ENCODE data around the gene BCL7A. TPM values are rescaled to one million over a fixed set of nuclear protein-coding genes. Genes with fewer than 3 reads are reported as not detected.

The BCL7A gene
- total RNA-seq, 6 experiments from 2014 or later: 2.6 to 3.8 (median 3.4) TPM

- no peak for DNase-seq
- no peak overlapping the region for H3K27ac Mint-ChIP-seq
- TF ChIP-seq, protein P1, sequence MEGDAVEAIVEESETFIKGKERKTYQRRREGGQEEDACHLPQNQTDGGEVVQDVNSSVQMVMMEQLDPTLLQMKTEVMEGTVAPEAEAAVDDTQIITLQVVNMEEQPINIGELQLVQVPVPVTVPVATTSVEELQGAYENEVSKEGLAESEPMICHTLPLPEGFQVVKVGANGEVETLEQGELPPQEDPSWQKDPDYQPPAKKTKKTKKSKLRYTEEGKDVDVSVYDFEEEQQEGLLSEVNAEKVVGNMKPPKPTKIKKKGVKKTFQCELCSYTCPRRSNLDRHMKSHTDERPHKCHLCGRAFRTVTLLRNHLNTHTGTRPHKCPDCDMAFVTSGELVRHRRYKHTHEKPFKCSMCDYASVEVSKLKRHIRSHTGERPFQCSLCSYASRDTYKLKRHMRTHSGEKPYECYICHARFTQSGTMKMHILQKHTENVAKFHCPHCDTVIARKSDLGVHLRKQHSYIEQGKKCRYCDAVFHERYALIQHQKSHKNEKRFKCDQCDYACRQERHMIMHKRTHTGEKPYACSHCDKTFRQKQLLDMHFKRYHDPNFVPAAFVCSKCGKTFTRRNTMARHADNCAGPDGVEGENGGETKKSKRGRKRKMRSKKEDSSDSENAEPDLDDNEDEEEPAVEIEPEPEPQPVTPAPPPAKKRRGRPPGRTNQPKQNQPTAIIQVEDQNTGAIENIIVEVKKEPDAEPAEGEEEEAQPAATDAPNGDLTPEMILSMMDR (IDR thresholded peaks at IDR 0.05): no peak
- peaks cover 20% of the 10 kb centered on the region for H3K9me3 Mint-ChIP-seq
- H3K36me3 Mint-ChIP-seq (ENCODE audit: low read depth): peaks cover 11% of the 10 kb centered on the region
- peaks cover 14% of the 10 kb centered on the region for H3K4me1 Mint-ChIP-seq (ENCODE audit: low read depth)
- peak overlapping the region; percentile 86 for H3K4me3 Mint-ChIP-seq
- peaks cover 5% of the 10 kb centered on the region for H3K27me3 Mint-ChIP-seq (ENCODE audit: insufficient read depth)
These were observed 890 bp upstream of the BCL7A start for GRCh38 chr12:122020795-122021192.

GRCh38 chr12:122021193-122021821 is 377 bp upstream of the BCL7A start:
- Mint-ChIP-seq H3K36me3 (ENCODE audit: low read depth) (peaks cover 11% of the 10 kb centered on the region), H3K27ac (peak overlapping the region; percentile 70), H3K4me3 (peak overlapping the region; percentile 89), H3K27me3 (ENCODE audit: insufficient read depth) (peaks cover 5% of the 10 kb centered on the region), H3K9me3 (peaks cover 20% of the 10 kb centered on the region), H3K4me1 (ENCODE audit: low read depth) (peaks cover 14% of the 10 kb centered on the region)
- TF ChIP-seq, protein P1 (IDR thresholded peaks at IDR 0.05): no peak
- DNase-seq: no peak

DNA sequence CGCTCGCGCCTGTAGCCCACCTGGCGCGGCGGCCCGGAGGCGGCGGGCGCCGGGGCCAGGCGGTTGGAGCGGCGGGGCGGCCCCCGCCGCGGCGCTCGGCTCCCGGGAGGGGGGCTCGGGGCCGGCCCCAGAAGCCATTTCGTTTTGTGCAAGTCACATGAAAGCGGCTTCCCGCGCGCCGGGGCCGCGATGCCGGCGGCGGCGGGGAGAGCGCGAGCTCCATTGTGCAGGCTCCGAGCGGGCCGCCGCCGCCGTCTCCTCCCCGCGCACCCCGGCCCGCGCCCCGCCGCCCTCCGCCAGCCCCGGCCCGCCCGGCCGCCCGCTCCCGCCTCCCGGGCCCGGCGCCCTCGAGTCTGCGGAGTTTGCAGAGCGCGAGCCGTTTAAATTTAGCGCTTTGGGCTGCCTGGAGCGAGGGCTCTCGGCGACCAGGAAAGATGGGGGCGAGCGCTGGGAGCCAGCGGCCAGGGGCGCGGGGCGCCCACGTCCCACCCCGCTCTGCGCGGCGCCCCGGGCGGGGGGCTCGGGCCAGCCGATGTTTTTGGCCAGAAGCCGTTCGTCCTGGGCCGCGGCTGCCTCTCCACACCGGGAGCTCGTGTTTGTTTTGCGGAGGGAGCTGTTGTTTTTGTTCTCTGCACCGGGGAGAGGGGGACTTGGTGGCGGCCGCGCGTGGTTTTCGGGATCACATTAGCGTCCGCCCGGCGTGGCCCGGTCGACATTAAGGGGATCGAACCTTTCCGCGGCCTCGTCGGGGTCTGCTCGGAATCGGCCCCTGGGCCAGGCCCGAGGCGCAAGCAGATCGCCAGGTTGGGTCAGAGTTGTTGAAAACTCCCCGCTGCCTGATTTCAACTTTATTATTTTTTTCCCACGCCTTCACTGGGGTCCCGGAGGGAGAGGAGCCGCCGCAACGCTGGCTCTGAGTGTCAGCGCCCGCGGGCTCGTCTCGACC is 982 bp downstream of the BCL7A start:
- peaks cover 16% of the 10 kb centered on the region for H3K9me3 Mint-ChIP-seq
- DNase-seq: no peak
- peaks cover 11% of the 10 kb centered on the region for H3K36me3 Mint-ChIP-seq (ENCODE audit: low read depth)
- peak overlapping the region; percentile 91 for H3K27ac Mint-ChIP-seq
- peaks cover 5% of the 10 kb centered on the region for H3K27me3 Mint-ChIP-seq (ENCODE audit: insufficient read depth)
- TF ChIP-seq, protein P1 (IDR thresholded peaks at IDR 0.05): no peak
- H3K4me3 Mint-ChIP-seq: peak overlapping the region; percentile 91
- peaks cover 14% of the 10 kb centered on the region for H3K4me1 Mint-ChIP-seq (ENCODE audit: low read depth)

- H3K27me3 Mint-ChIP-seq (ENCODE audit: insufficient read depth): peaks cover 5% of the 10 kb centered on the region
- H3K36me3 Mint-ChIP-seq (ENCODE audit: low read depth): peaks cover 7% of the 10 kb centered on the region
- DNase-seq: peak; percentile 49
- TF ChIP-seq, protein P1 (IDR thresholded peaks at IDR 0.05): no peak
- H3K4me1 Mint-ChIP-seq (ENCODE audit: low read depth): peaks cover 14% of the 10 kb centered on the region
- peak overlapping the region; percentile 91 for H3K27ac Mint-ChIP-seq
- H3K9me3 Mint-ChIP-seq: peaks cover 12% of the 10 kb centered on the region
- peak overlapping the region; percentile 91 for H3K4me3 Mint-ChIP-seq
These were observed 1.9 kb downstream of the BCL7A start for GRCh38 chr12:122023339-122024131.

DNA sequence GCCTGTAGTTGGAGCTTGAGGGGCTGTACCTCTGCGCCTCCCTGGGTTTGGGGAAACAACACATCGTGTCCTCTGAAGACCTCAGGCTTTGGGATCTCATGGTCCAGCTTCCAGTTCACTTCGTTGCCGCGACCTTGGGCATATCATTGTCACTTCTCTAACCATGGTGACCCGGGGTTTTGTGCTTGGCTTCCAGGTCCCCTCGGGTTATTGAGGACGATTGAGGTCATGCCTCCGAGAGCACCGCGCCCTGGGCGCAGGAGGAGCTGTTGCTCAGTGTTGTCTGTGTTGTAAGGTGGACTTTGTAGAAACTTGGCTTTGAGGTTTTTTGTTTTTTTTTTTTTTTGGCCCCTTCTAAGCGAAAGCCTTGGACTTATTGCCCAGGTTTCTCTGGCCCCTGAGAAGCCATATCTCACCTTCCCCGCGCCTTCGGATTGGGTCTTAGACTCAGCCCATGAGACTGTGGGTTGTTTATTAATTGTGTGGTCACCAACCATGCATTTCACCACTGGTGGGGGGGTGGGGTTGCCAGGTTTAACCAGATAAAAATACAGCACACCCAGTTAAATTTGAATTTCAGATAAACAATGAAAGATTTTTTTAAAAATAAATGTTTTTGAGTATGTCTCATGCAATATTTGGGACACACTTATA is 2.6 kb downstream of the BCL7A start:
- Mint-ChIP-seq H3K36me3 (ENCODE audit: low read depth) (peaks cover 5% of the 10 kb centered on the region), H3K4me1 (ENCODE audit: low read depth) (peaks cover 14% of the 10 kb centered on the region), H3K4me3 (peak overlapping the region; percentile 26; the same call in 1 of the 2 replicates), H3K9me3 (peaks cover 4% of the 10 kb centered on the region), H3K27me3 (ENCODE audit: insufficient read depth) (peaks cover 5% of the 10 kb centered on the region; the same call in 1 of the 2 replicates), H3K27ac (no peak overlapping the region)
- no peak for DNase-seq
- TF ChIP-seq, protein P1 (IDR thresholded peaks at IDR 0.05): no peak

All from HFFc6 (cell line).